Measurements from ENCODE around the gene ANKRD33.

The ANKRD33 gene

DNA sequence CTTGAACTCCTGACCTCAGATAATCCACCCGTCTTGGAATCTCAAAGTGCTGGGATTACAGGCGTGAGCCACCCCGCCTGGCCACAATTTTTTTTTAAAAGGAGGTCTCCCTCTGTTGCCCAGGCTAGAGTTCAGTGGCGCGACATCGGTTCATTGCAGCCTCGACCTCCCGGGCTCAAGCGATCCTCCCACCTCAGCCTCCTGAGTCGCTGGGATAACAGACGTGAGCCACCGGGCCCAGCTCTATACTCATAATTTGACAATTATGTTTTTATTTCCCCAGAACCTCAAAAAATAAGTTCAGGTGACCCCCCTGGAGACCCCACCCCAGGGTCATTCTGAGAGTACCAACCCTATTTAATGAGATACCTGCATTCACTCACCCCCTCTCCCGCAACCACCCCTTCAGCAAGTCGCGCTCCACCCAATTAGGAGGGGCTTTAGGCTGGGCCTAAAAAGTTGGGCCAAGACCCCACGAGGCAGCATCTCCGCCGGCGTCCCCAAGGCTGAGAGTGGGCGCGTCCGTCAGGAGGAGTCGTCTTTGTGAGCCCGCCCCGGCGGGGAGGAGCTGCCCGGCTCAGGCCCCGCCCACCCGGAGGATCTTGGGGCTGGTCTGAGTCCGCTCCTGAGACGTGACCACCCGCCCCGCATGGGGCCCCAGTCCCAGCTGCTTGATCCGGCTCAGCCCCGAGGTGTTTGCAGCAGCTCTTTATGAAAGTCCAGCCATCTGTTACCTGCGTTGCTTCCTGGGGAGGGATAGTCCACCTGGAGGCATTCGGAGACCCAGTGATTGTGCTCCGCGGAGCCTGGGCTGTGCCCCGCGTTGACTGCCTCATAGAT is at the start of gene ANKRD33:
Gene ANKRD33, plus strand, starts transcription at position 628 of the 840 bp plus-strand sequence. Its CDS starts 84 bp downstream, at position 712.
- ATAC-seq (ENCODE audit: low read depth): no peak
- H3K36me3 Mint-ChIP-seq: peaks cover 2% of the 10 kb centered on the region
- H3K4me1 Mint-ChIP-seq: peaks cover 9% of the 10 kb centered on the region
- H3K9me3 Mint-ChIP-seq: no peaks in the 10 kb centered on the region
- DNase-seq (ENCODE audit: low spot score in 2 of 2): no peak
- H3K27ac Mint-ChIP-seq: no peak within 1 kb of the TSS
- no peak within 1 kb of the TSS for H3K4me3 Mint-ChIP-seq
- H3K27me3 Mint-ChIP-seq: peaks cover 4% of the 10 kb centered on the region

DNA sequence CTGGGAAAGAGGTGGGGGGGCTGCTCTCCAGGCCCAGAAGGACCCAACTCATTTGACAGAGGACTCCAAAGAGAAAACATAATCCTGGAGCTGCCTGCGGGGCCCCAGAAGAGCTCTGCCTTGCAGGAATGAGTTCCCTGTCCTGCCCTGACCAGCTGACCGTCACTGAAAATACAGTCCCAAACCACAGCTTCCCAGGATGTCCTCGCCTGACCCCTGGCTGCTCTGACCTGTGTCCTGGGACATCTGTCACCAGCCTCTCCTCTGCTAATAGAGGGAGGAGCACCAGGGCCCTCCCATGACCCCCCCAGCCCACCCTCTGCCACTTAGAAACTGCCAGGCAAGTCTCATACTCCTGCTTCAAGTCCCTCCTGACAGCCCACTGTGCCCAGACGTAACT is 49.1 kb upstream of the ANKRD33 start:
- H3K36me3 Mint-ChIP-seq: no peaks in the 10 kb centered on the region
- H3K27me3 Mint-ChIP-seq: peaks cover 24% of the 10 kb centered on the region
- ATAC-seq (ENCODE audit: low read depth) (no peak), DNase-seq (ENCODE audit: low spot score in 2 of 2) (no peak)
- no peaks in the 10 kb centered on the region for H3K9me3 Mint-ChIP-seq
- H3K4me1 Mint-ChIP-seq: peaks cover 2% of the 10 kb centered on the region
- no peak overlapping the region for H3K27ac Mint-ChIP-seq
- H3K4me3 Mint-ChIP-seq: no peak overlapping the region

GRCh38 chr12:51839310-51839947 is 48.5 kb upstream of the ANKRD33 start:
- DNase-seq (ENCODE audit: low spot score in 2 of 2) (no peak), ATAC-seq (ENCODE audit: low read depth) (no peak)
- no peaks in the 10 kb centered on the region for H3K9me3 Mint-ChIP-seq
- H3K27ac Mint-ChIP-seq: no peak overlapping the region
- H3K27me3 Mint-ChIP-seq: peaks cover 25% of the 10 kb centered on the region
- no peaks in the 10 kb centered on the region for H3K36me3 Mint-ChIP-seq
- H3K4me1 Mint-ChIP-seq: no peaks in the 10 kb centered on the region
- no peak overlapping the region for H3K4me3 Mint-ChIP-seq

GRCh38 chr12:51840966-51841365 is 46.9 kb upstream of the ANKRD33 start:
- H3K27ac Mint-ChIP-seq: no peak overlapping the region
- DNase-seq (ENCODE audit: low spot score in 2 of 2) (no peak), ATAC-seq (ENCODE audit: low read depth) (no peak)
- peaks cover 3% of the 10 kb centered on the region for H3K4me1 Mint-ChIP-seq
- no peak overlapping the region for H3K4me3 Mint-ChIP-seq
- no peaks in the 10 kb centered on the region for H3K36me3 Mint-ChIP-seq
- peaks cover 30% of the 10 kb centered on the region for H3K27me3 Mint-ChIP-seq
- no peaks in the 10 kb centered on the region for H3K9me3 Mint-ChIP-seq

GRCh38 chr12:51841727-51842126 is 46.2 kb upstream of the ANKRD33 start:
- H3K27ac Mint-ChIP-seq: no peak overlapping the region
- H3K4me1 Mint-ChIP-seq: peaks cover 4% of the 10 kb centered on the region
- H3K9me3 Mint-ChIP-seq: no peaks in the 10 kb centered on the region
- no peak for DNase-seq (ENCODE audit: low spot score in 2 of 2)
- no peak overlapping the region for H3K4me3 Mint-ChIP-seq
- ATAC-seq (ENCODE audit: low read depth): no peak
- H3K36me3 Mint-ChIP-seq: no peaks in the 10 kb centered on the region
- peaks cover 34% of the 10 kb centered on the region for H3K27me3 Mint-ChIP-seq

GRCh38 chr12:51844854-51845253 is 43.0 kb upstream of the ANKRD33 start:
- ATAC-seq (ENCODE audit: low read depth) (no peak), DNase-seq (ENCODE audit: low spot score in 2 of 2) (no peak)
- Mint-ChIP-seq H3K9me3 (no peaks in the 10 kb centered on the region), H3K4me3 (no peak overlapping the region), H3K27ac (no peak overlapping the region), H3K36me3 (no peaks in the 10 kb centered on the region), H3K4me1 (peaks cover 5% of the 10 kb centered on the region), H3K27me3 (peaks cover 25% of the 10 kb centered on the region)

DNA sequence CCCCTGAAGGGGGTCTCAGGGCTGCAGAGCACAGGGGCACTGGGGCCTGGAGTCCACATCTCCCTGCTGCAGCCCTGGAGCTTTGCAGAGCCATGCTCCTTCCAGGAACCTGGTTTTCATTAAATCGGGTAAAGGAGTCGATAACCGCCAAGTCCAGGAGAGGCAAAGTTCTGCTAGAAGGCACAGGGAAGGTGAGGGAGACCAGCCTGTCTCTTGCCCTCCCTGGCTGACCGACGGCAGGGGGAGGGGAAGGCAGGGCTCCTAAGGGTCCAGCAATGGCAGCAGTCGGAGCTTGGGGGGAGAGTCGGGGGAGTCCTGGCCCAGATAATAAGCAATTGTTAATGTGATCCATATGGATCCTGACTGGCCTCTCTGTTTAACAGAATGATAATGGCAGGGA is 42.4 kb upstream of the ANKRD33 start:
- H3K27me3 Mint-ChIP-seq: peaks cover 25% of the 10 kb centered on the region
- ATAC-seq (ENCODE audit: low read depth) (no peak), DNase-seq (ENCODE audit: low spot score in 2 of 2) (no peak)
- no peak overlapping the region for H3K27ac Mint-ChIP-seq
- H3K4me1 Mint-ChIP-seq: peaks cover 5% of the 10 kb centered on the region
- no peaks in the 10 kb centered on the region for H3K36me3 Mint-ChIP-seq
- H3K9me3 Mint-ChIP-seq: no peaks in the 10 kb centered on the region
- peak overlapping the region; percentile 15 for H3K4me3 Mint-ChIP-seq

- Mint-ChIP-seq H3K27me3 (peaks cover 28% of the 10 kb centered on the region), H3K9me3 (no peaks in the 10 kb centered on the region), H3K36me3 (no peaks in the 10 kb centered on the region), H3K4me3 (peak overlapping the region; percentile 74), H3K4me1 (peaks cover 8% of the 10 kb centered on the region), H3K27ac (no peak overlapping the region)
- ATAC-seq (ENCODE audit: low read depth) (no peak), DNase-seq (ENCODE audit: low spot score in 2 of 2) (no peak)
Measured at GRCh38 chr12:51846271-51846691, 41.6 kb upstream of the ANKRD33 start.

DNA sequence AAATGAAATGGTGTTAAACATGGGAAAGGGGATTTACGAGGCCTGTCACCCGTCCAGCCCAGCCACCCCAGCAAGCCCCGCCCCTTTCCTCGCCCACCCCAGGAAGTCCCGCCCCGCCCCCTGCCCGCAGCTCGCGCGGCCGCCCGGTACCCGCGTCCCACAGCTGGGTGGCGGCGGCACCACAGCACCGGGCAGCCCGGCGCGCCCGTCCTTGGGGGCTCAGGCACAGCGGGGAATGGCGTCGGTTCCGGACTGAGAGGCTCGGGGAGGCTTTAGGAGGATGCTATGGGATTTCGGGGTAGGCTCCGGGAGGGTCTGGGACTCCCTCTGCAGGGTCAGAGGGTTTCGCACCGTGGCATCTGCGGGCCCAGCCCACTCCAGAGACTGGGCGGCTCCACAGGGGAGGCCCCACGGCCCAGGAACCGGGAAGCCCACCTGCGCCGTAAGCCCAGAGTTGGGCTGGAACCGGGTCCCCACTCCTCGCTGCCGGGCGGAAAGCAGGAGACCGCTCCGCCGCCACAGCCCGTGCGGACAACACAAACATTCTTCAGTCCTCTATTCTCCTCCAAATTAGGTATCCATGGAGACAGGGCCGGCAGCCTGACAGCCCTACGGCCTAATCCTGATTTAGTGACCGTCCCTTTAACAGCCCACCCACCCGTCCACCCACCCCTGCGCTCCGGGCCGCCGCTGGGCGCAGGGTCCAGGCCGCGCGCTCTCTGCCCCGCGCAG is 40.8 kb upstream of the ANKRD33 start:
- DNase-seq (ENCODE audit: low spot score in 2 of 2): no peak
- Mint-ChIP-seq H3K27ac (no peak overlapping the region), H3K27me3 (peaks cover 28% of the 10 kb centered on the region)

GRCh38 chr12:51847643-51848325 is 40.1 kb upstream of the ANKRD33 start:
- peak; percentile 17 for ATAC-seq (ENCODE audit: low read depth)
- no peak for DNase-seq (ENCODE audit: low spot score in 2 of 2)
- Mint-ChIP-seq H3K4me3 (peak overlapping the region; percentile 54), H3K27me3 (peaks cover 29% of the 10 kb centered on the region), H3K9me3 (no peaks in the 10 kb centered on the region), H3K27ac (no peak overlapping the region), H3K4me1 (peaks cover 11% of the 10 kb centered on the region), H3K36me3 (no peaks in the 10 kb centered on the region)

More for the DNA sequence above, 40.8 kb upstream of the ANKRD33 start:
- ATAC-seq (ENCODE audit: low read depth): peak; percentile 64
- Mint-ChIP-seq H3K9me3 (no peaks in the 10 kb centered on the region), H3K36me3 (no peaks in the 10 kb centered on the region), H3K4me3 (peak overlapping the region; percentile 74), H3K4me1 (peaks cover 11% of the 10 kb centered on the region)

GRCh38 chr12:51848326-51848727 is 39.6 kb upstream of the ANKRD33 start, which contains the start of gene FIGNL2:
Gene FIGNL2, minus strand, starts transcription at chr12:51848718. Its CDS starts 26,305 bp downstream, at chr12:51822413.
- no peak for DNase-seq (ENCODE audit: low spot score in 2 of 2)
- ATAC-seq (ENCODE audit: low read depth): no peak
- Mint-ChIP-seq H3K4me1 (peaks cover 11% of the 10 kb centered on the region), H3K36me3 (no peaks in the 10 kb centered on the region), H3K27ac (no peak within 1 kb of the TSS), H3K9me3 (no peaks in the 10 kb centered on the region), H3K4me3 (peak within 1 kb of the TSS; percentile 54), H3K27me3 (peaks cover 30% of the 10 kb centered on the region)

- DNase-seq (ENCODE audit: low spot score in 2 of 2): no peak
- H3K4me3 Mint-ChIP-seq: no peak overlapping the region
- H3K27ac Mint-ChIP-seq: no peak overlapping the region
- no peaks in the 10 kb centered on the region for H3K36me3 Mint-ChIP-seq
- peaks cover 11% of the 10 kb centered on the region for H3K4me1 Mint-ChIP-seq
- ATAC-seq (ENCODE audit: low read depth): no peak
- no peaks in the 10 kb centered on the region for H3K9me3 Mint-ChIP-seq
- H3K27me3 Mint-ChIP-seq: peaks cover 30% of the 10 kb centered on the region
Measured at GRCh38 chr12:51848841-51849735, 38.8 kb upstream of the ANKRD33 start.

All from memory B cell (primary cell).